HepG2 (cell line): ENCODE measurements around the gene DDX31. TPM values are rescaled to one million over a fixed set of nuclear protein-coding genes. Genes with fewer than 3 reads are reported as not detected.

ENCODE experiments used
- GATAD1 ChIP-seq: IDR thresholded peaks from 2 replicates; pipeline ENCODE4 v1.6.1; 2016; ENCODE audit warnings: missing genetic modification reagents, missing compliant biosample characterization
- HCFC1 ChIP-seq: fragments of 150-350 bp; IDR thresholded peaks from 2 replicates; pipeline ENCODE4 v1.6.1; 2014; ENCODE audit warnings: low read depth, low read length
- KMT2A ChIP-seq: sonication (generic); formaldehyde crosslinking; IDR thresholded peaks from 2 replicates; pipeline ENCODE4 v1.4.0; 2020; ENCODE audit warnings: missing genetic modification reagents
- MTA1 ChIP-seq: sonication (generic); formaldehyde crosslinking; IDR thresholded peaks from 2 replicates; pipeline ENCODE4 v1.4.0; 2020; ENCODE audit warnings: missing genetic modification reagents, mild to moderate bottlenecking, borderline replicate concordance
- PCBP1 ChIP-seq: fragments of 200-400 bp; formaldehyde crosslinking; IDR thresholded peaks from 2 replicates; pipeline ENCODE4 v1.6.1; 2017; ENCODE audit warnings: mild to moderate bottlenecking, low read depth, low read length, borderline replicate concordance
- PHF20 ChIP-seq: sonication (generic); formaldehyde crosslinking; IDR thresholded peaks from 2 replicates; pipeline ENCODE4 v1.5.0; 2020; ENCODE audit warnings: mild to moderate bottlenecking, missing genetic modification reagents
- ZC3H4 ChIP-seq: sonication (generic); formaldehyde crosslinking; IDR thresholded peaks from 2 replicates; pipeline ENCODE4 v1.4.0; 2020; ENCODE audit warnings: missing genetic modification reagents, borderline replicate concordance
- ZMAT3 ChIP-seq: sonication (generic); formaldehyde crosslinking; conservative IDR thresholded peaks from 2 replicates; pipeline ENCODE4 v1.7.0; 2021; ENCODE audit warnings: missing genetic modification reagents
- ZNF234 ChIP-seq: sonication (generic); formaldehyde crosslinking; conservative IDR thresholded peaks from 2 replicates; pipeline ENCODE4 v1.5.1; 2020; ENCODE audit warnings: mild to moderate bottlenecking, missing genetic modification reagents
- ZNF235 ChIP-seq: sonication (generic); formaldehyde crosslinking; IDR thresholded peaks from 2 replicates; pipeline ENCODE4 v1.8.1; 2023; ENCODE audit warnings: mild to moderate bottlenecking, missing genetic modification reagents, borderline replicate concordance
- ZNF441 ChIP-seq: sonication (generic); formaldehyde crosslinking; IDR thresholded peaks from 2 replicates; pipeline ENCODE4 v1.7.0; 2021; ENCODE audit warnings: missing genetic modification reagents, borderline replicate concordance
- ZNF501 ChIP-seq: sonication (generic); formaldehyde crosslinking; IDR thresholded peaks from 2 replicates; pipeline ENCODE4 v1.5.1; 2020; ENCODE audit warnings: mild to moderate bottlenecking, moderate library complexity, missing genetic modification reagents
- ZNF777 ChIP-seq: sonication (generic); formaldehyde crosslinking; IDR thresholded peaks from 2 replicates; pipeline ENCODE4 v1.4.0; 2020; ENCODE audit warnings: missing genetic modification reagents
- ZNF850 ChIP-seq: sonication (generic); formaldehyde crosslinking; conservative IDR thresholded peaks from 2 replicates; pipeline ENCODE4 v1.9.0; 2021; ENCODE audit warnings: mild to moderate bottlenecking, missing genetic modification reagents
- polyA plus RNA-seq, 8 experiments: library from polyadenylated mRNA; depleted of rRNA in 3 of 8; stranded (reverse) in 7 of 8; unstranded in 1 of 8; fragments of >200 nt; fragmentation: Illumina TruSeq in 4 of 8; extraction: Trizol in 4 of 8; gene quantifications; 2 replicates each; pipeline versions ENCODE4 v1.2.1 to v1.2.3, GENCODE V29; 2011 to 2016; ENCODE audit warnings: low read depth in 4 of 8, missing spikeins in 1 of 8, mixed read lengths in 1 of 8; ENCODE audit not compliant: insufficient read depth in 1 of 8
- total RNA-seq, 5 experiments: library from RNA; depleted of rRNA; stranded (reverse); fragments of >200 nt; fragmentation: Illumina TruSeq; extraction: Trizol; gene quantifications; 2 replicates each; pipeline ENCODE4 v1.2.3, GENCODE V29; 2016; ENCODE audit warnings: low read depth in 1 of 5
- TF ChIP-seq, protein P1 (sequence below): sonication (generic); formaldehyde crosslinking; IDR thresholded peaks from 2 replicates; pipeline ENCODE4 v1.5.0; 2020; ENCODE audit warnings: mild to moderate bottlenecking, missing genetic modification reagents, borderline replicate concordance
- TF ChIP-seq, protein P2 (sequence below): IDR thresholded peaks from 2 replicates; pipeline ENCODE4 v1.6.1; 2012; ENCODE audit warnings: inconsistent platforms
- TF ChIP-seq, protein P3 (sequence below): sonication (generic); formaldehyde crosslinking; IDR thresholded peaks from 2 replicates; pipeline ENCODE4 v1.8.1; 2023; ENCODE audit warnings: mild to moderate bottlenecking, missing genetic modification reagents
- TF ChIP-seq, protein P4 (sequence below): IDR thresholded peaks from 2 replicates; pipeline ENCODE4 v1.6.1; 2016; ENCODE audit warnings: missing compliant biosample characterization, missing genetic modification reagents, borderline replicate concordance

DDX31 gene
- total and polyA plus RNA-seq, 2 of the 13 experiments (the other 11 are each of a cell fraction or from before 2014, with no cell fraction given) = 11.4 to 16.3 TPM

DNA sequence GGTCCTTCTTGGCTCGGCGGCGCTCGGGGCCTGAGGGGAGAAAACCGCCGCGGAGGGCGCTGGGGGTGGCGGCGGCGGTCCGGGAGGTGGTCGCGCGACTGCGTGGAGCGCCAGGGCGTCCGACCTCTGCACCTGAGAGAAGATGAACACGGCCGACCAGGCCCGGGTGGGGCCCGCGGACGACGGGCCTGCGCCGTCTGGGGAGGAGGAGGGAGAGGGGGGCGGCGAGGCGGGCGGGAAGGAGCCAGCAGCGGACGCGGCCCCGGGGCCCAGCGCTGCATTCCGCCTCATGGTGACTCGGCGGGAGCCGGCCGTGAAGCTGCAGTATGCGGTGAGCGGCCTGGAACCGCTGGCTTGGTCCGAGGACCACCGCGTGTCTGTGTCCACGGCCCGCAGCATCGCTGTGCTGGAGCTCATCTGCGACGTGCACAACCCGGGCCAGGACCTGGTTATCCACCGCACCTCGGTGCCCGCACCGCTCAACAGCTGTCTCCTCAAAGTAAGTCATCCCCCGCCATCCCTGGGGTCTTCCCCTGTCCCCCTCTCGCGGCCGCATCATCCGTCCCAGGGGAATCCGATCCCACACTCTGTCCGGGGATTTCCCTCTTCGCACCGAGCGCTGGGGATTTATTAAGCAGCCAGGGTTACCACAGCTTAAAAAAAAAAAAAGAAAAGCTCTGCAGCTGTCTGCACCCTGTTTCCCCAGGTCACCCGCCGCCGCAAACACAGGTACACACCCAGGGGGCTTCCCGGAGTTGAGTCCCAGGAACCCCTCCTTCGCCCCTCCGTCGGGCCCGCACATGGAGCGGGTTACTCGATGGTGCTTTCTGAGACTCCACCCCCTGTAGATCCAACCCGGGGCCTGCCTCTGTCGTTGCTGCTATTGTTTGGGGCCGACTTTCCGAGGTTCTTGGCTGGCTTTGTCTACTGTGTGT lies 941 bp upstream of the DDX31 start, which contains the start of gene GTF3C4 (continued):
- TF ChIP-seq, protein P1, sequence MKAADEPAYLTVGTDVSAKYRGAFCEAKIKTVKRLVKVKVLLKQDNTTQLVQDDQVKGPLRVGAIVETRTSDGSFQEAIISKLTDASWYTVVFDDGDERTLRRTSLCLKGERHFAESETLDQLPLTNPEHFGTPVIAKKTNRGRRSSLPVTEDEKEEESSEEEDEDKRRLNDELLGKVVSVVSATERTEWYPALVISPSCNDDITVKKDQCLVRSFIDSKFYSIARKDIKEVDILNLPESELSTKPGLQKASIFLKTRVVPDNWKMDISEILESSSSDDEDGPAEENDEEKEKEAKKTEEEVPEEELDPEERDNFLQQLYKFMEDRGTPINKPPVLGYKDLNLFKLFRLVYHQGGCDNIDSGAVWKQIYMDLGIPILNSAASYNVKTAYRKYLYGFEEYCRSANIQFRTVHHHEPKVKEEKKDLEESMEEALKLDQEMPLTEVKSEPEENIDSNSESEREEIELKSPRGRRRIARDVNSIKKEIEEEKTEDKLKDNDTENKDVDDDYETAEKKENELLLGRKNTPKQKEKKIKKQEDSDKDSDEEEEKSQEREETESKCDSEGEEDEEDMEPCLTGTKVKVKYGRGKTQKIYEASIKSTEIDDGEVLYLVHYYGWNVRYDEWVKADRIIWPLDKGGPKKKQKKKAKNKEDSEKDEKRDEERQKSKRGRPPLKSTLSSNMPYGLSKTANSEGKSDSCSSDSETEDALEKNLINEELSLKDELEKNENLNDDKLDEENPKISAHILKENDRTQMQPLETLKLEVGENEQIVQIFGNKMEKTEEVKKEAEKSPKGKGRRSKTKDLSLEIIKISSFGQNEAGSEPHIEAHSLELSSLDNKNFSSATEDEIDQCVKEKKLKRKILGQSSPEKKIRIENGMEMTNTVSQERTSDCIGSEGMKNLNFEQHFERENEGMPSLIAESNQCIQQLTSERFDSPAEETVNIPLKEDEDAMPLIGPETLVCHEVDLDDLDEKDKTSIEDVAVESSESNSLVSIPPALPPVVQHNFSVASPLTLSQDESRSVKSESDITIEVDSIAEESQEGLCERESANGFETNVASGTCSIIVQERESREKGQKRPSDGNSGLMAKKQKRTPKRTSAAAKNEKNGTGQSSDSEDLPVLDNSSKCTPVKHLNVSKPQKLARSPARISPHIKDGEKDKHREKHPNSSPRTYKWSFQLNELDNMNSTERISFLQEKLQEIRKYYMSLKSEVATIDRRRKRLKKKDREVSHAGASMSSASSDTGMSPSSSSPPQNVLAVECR (CRISPR knock-in tag) = 0 out of 2 replicates have a peak, but pooled peaks have one; percentile 14
- TF ChIP-seq, protein P2, sequence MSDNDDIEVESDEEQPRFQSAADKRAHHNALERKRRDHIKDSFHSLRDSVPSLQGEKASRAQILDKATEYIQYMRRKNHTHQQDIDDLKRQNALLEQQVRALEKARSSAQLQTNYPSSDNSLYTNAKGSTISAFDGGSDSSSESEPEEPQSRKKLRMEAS = peak; percentile 70; the same call in 1 of the 2 replicates
- TF ChIP-seq GATAD1 (CRISPR knock-in tag) (peak; percentile 93), ZNF441 (CRISPR knock-in tag) (0 out of 2 replicates have a peak, but pooled peaks have one; percentile 25), ZNF501 (CRISPR knock-in tag) (0 out of 2 replicates have a peak, but pooled peaks have one; percentile 3), ZNF235 (no peak), PHF20 (CRISPR knock-in tag) (peak; percentile 72; the same call in 1 of the 2 replicates), ZNF234 (CRISPR knock-in tag) (0 out of 2 replicates have a peak, but pooled peaks have one; percentile 24), ZC3H4 (0 out of 2 replicates have a peak, but pooled peaks have one; percentile 9), MTA1 (0 out of 2 replicates have a peak, but pooled peaks have one; percentile 3), ZNF850 (peak; percentile 19; the same call in 1 of the 2 replicates), ZMAT3 (CRISPR knock-in tag) (no peak), ZNF777 (peak; percentile 84), PCBP1 (0 out of 2 replicates have a peak, but pooled peaks have one; percentile 39), KMT2A (CRISPR knock-in tag) (peak; percentile 7; the same call in 1 of the 2 replicates), HCFC1 (peak; percentile 48; the same call in 1 of the 2 replicates)
- TF ChIP-seq, protein P3, sequence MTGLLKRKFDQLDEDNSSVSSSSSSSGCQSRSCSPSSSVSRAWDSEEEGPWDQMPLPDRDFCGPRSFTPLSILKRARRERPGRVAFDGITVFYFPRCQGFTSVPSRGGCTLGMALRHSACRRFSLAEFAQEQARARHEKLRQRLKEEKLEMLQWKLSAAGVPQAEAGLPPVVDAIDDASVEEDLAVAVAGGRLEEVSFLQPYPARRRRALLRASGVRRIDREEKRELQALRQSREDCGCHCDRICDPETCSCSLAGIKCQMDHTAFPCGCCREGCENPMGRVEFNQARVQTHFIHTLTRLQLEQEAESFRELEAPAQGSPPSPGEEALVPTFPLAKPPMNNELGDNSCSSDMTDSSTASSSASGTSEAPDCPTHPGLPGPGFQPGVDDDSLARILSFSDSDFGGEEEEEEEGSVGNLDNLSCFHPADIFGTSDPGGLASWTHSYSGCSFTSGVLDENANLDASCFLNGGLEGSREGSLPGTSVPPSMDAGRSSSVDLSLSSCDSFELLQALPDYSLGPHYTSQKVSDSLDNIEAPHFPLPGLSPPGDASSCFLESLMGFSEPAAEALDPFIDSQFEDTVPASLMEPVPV (CRISPR knock-in tag) = no peak; the same call in 1 of the 2 replicates
- TF ChIP-seq, protein P4, sequence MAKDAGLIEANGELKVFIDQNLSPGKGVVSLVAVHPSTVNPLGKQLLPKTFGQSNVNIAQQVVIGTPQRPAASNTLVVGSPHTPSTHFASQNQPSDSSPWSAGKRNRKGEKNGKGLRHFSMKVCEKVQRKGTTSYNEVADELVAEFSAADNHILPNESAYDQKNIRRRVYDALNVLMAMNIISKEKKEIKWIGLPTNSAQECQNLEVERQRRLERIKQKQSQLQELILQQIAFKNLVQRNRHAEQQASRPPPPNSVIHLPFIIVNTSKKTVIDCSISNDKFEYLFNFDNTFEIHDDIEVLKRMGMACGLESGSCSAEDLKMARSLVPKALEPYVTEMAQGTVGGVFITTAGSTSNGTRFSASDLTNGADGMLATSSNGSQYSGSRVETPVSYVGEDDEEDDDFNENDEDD (CRISPR knock-in tag) = peak; percentile 18; the same call in 1 of the 2 replicates
